GM12872 (cell line): ENCODE data around the gene TVP23A.

Experiments used
- TF ChIP-seq, protein P1 (sequence below): IDR thresholded peaks from 3 replicates; pipeline ENCODE4 v1.5.1; 2011; ENCODE audit warnings: low read depth, mild to moderate bottlenecking, low read length, moderate library complexity; ENCODE audit not compliant: insufficient read depth

Gene TVP23A

DNA sequence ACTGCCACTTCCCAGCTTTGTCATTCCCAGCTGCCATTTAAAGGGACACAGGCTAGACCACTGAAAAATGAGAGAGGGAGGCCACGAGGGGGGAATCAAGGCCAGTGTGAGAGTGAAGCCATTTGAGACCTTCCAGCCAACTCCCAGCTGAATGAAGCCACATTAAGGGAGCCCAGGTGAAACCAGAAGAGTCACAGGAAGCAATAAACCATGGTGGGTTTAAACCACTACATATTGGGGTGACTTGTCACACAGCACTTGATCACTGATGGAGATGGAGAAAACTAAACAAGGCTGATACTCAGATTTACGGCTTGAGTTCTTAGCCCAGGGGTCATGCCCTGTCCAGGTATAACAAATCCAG lies 77.8 kb downstream of the TVP23A start:
- TF ChIP-seq, protein P1, sequence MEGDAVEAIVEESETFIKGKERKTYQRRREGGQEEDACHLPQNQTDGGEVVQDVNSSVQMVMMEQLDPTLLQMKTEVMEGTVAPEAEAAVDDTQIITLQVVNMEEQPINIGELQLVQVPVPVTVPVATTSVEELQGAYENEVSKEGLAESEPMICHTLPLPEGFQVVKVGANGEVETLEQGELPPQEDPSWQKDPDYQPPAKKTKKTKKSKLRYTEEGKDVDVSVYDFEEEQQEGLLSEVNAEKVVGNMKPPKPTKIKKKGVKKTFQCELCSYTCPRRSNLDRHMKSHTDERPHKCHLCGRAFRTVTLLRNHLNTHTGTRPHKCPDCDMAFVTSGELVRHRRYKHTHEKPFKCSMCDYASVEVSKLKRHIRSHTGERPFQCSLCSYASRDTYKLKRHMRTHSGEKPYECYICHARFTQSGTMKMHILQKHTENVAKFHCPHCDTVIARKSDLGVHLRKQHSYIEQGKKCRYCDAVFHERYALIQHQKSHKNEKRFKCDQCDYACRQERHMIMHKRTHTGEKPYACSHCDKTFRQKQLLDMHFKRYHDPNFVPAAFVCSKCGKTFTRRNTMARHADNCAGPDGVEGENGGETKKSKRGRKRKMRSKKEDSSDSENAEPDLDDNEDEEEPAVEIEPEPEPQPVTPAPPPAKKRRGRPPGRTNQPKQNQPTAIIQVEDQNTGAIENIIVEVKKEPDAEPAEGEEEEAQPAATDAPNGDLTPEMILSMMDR, result no peak

DNA sequence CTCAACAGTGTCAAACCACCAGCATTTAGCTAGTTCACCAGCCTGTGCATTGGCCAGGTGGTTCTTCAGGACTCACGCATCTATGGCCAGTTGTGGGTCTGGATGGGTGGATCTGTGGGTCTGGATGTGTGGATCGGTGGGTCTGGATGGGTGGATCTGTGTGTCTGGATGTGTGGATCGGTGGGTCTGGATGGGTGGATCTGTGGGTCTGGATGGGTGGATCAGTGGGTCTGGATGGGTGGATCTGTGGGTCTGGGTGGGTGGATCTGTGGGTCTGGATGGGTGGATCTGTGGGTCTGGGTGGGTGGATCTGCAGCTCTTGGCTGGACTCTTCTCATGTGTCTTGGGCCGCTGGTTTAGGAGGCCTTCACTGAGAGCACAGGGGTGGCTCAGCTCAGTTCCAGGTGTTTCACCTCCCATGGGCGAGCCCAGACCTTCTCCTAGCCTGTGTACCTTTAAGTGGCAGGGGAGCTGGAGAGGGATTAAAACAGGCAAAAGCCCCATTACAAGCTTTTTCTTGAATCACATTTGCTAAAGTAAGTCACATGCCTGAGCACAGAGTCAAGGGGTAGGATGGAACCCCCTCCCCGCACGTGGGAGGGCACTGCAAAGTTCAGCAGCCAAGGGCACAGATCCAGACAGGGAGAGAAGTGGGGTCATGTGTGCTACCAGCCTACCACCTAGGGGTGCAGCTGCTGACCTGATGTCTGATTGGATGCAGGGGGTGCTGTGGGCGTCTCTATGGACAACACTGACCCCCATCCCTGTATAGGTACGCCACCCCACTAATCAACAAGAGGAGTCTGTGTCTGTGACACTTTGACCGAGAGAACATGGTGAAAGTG lies 78.4 kb downstream of the TVP23A start:
- TF ChIP-seq, protein P1, result no peak

DNA sequence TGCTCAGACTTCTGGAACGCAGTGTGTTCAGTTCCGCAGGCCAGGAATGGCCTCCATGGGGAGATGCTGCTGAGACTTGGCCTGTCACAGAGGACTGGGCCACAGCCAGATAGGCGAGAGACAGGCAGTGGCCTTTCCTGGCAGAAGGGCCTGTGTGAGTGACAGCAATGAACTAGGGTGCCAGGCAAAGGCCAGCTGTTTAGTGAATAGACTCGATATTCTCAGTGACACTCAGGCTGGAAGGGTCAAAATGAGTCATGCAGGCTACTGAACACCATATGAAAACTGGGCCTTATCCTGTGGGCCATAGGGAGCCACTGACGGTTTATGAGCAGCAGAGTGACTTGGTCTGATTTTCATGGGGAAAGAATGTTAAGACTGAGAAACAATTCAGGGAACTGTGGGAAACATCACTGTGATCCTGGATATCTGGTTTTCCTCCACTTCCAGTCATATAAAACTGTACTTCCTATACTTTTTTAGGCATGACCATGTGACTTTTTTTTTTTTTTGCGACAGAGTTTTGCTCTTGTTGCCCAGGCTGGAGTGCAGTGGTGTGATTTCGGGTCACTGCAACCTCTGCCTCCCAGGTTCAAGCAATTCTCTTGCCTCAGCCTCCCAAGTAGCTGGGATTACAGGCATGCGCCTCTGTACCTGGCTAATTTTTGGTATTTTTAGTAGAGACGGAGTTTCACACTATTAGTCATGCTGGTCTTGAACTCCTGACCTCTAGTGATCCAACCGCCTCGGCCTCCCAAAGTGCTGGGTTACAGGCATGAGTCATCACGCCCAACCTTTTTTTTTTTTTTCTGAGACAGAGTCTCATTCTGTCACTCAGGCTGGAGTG lies 80.1 kb downstream of the TVP23A start:
- TF ChIP-seq, protein P1, result no peak

DNA sequence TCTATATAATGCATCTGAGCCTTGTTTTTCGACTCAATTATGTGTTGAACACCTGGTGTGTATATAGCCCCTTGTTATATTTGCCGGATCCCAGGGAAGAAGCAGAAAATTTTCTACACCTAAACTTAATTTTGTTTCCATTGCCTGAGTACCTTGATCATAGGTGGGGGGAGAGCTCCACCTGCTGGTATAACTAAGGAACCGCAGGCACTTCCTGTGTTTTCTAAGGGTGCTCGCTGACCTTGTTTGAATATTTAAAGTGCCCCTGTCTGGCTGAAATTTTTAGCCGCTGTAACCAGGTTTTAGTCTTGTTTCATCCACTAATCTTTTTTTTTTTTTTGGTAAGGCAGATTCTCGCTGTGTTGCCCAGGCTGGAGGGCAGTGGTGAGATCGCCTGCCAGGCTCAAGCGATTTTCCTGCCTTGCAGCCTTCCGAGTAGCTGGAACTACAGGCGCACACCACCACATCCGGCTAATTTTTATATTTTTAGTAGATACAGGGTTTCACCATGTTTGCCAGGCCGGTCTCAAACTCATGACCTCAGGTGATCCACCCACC lies 81.4 kb downstream of the TVP23A start:
- TF ChIP-seq, protein P1, result peak; percentile 84

DNA sequence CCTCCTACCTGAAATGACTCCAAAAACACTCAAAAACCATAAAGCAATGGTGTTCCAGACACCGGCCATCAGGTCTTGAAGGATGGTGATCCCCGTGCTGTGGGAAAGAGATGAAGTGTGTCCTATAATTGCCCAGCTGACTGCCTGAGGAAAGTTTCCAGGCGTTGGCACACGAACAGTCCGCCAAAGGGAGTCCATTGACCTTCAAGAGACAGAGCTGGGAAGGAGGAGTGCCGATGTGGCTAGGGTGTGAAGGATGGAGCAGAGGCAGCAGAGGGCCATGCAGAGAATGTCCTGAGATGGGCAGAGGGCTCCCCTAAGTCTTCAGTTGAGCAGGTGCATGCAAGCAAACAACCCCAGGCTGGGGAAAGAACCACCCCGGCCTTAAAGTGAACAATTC lies 86.8 kb downstream of the TVP23A start:
- TF ChIP-seq, protein P1, result no peak

DNA sequence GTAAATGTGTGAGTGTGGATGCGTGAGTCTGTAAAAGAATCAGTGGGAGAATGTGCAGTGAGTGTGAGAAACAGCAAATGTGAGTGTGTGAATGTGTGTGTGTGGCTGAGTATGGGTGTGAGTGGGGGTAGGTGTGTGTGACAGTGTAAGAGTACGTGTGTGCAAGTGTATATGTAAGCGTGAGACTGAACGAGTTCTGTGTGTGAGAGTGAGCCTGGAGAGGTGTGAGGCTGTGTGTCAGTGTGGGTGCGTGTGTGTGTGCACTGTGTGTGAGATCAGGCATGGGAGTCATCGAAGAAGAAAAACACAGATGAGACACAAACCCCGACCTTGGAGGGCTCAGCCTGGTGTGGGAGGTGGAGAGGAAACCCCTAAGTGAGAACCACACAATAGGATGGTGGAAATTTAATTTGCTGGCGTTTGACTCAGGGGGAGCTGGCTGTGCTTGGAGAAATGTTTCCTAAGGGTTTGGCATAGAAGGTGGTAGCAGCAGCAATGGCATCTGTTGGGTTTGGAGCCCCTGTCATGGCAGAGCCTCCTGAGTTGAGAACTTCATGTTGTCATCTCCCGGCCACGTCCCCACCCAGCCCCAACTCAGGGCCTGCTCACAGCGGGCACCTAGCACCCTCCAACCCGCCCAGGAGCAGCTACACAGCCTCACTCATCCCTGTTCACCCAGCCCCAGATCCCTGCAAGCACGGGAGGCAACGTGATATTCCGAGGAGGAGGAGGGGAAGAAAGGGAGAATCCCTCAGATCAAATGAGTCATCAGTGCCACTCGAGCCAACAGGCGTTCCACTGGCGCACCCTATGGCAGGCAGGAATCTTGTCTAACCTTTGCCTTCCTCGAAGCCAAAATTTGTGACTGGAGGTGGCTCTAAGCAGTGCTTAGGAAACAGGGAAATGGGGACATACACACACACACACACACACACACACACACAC lies 89.2 kb downstream of the TVP23A start:
- TF ChIP-seq, protein P1, result no peak
